GM12801 (cell line): Measurements from ENCODE around the gene LEMD2.

Experiments
- TF ChIP-seq, protein P1 (sequence below): IDR thresholded peaks from one replicate; pipeline ENCODE4 v1.5.1; 2011; ENCODE audit warnings: control low read depth; ENCODE audit not compliant: insufficient read length; ENCODE audit errors: extremely low read depth

The LEMD2 gene

GRCh38 chr6:33806841-33807240 is 17.9 kb upstream of the LEMD2 start:
- TF ChIP-seq, protein P1, sequence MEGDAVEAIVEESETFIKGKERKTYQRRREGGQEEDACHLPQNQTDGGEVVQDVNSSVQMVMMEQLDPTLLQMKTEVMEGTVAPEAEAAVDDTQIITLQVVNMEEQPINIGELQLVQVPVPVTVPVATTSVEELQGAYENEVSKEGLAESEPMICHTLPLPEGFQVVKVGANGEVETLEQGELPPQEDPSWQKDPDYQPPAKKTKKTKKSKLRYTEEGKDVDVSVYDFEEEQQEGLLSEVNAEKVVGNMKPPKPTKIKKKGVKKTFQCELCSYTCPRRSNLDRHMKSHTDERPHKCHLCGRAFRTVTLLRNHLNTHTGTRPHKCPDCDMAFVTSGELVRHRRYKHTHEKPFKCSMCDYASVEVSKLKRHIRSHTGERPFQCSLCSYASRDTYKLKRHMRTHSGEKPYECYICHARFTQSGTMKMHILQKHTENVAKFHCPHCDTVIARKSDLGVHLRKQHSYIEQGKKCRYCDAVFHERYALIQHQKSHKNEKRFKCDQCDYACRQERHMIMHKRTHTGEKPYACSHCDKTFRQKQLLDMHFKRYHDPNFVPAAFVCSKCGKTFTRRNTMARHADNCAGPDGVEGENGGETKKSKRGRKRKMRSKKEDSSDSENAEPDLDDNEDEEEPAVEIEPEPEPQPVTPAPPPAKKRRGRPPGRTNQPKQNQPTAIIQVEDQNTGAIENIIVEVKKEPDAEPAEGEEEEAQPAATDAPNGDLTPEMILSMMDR = no peak

DNA sequence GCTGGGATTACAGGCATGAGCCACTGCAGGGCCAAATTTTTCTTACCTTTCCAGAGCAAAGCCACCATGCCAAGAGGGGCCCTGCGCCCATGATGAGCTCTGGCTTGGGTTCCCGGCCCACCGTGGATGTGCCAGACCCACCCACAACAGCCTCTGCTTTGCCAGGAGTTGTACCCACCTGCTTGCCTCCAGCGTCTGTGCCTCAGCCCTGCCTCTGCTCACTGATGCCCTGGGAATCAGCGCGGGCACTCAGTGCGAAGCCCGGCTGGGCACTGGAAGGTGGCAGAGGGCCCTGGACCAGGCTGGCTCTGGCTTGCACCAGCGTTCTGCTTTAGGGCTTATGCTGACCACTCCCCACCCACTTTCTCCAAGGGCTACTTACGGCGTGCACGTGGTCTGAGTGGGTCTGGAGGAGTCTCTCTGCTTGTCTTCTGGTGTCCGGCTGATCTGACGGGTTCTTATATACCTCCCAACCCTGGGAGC is 14.7 kb upstream of the LEMD2 start, which contains the start of gene MLN:
Gene MLN (minus strand): TSS at position 433 of the 483 bp plus-strand sequence. CDS start 2,840 bp downstream, outside the sequence.
- TF ChIP-seq, protein P1 = no peak

GRCh38 chr6:33802186-33802958 is 13.4 kb upstream of the LEMD2 start:
- TF ChIP-seq, protein P1 = no peak

DNA sequence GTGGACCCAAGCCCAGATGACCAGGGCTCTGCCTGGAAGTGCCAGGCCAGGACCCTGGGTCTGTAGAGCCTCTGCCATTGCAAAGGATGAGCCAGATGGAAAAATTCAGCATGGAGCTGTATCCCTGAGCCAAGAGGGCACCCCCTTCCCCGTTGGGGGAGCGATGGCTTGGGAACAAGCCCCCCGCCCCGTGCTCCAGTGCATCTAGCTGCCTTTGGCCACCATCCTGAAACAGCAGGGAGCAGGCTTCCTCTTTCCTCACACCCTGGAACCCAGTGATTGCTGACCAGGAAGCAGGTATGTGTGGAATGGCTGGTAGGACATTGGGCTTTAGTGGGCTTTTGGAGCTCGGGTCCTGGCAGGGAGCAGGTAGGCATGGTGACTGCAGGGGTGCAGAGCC is 12.7 kb upstream of the LEMD2 start:
- TF ChIP-seq, protein P1 = no peak

GRCh38 chr6:33800248-33800969 is 11.5 kb upstream of the LEMD2 start:
- TF ChIP-seq, protein P1 = no peak

DNA sequence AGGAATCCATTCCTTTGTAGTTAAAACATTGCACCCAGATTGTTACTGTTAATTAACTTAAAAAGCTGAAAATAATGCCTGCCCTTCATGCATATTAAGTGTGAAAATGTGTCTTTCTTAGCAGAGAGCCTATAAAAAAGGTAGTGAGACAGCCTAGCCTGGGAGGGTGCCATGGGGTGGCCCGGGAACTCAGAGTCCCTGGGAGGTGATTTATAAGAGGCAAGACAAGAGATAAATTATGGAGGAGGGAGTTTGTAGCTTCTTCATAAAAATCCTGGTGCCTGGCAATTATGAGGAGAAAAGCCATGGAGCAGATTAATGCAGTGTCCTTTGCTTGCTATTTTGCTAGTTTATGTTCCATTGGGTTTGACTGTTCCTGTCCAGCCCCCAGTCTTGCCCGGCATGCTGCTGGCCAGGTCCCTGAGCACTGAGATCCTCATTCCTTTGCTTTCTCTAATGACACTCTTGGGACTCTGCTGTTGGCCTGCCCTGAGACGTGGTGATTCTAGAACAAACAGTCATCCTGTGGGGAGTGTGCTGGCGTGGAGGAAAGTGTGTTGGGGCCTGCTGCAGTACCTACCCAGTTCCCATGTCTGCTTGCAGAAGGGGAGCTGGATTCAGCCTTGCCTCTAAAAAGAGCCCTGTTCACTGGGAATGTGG is 10.7 kb upstream of the LEMD2 start:
- TF ChIP-seq, protein P1 = no peak

GRCh38 chr6:33798343-33798848 is 9.5 kb upstream of the LEMD2 start:
- TF ChIP-seq, protein P1 = no peak
